Upper lobe of right lung (tissue), 1 donor: ENCODE results near the gene SUSD6. TPM values are rescaled to one million over a fixed set of nuclear protein-coding genes. Genes with fewer than 3 reads are reported as not detected.

Experiments used
- ATAC-seq: fragments of 200-7000 bp; cut with Tn5 transposase; one replicate; pipeline ENCODE4 v1.9.1; 2020; ENCODE audit warnings: mild to moderate bottlenecking, moderate library complexity
- DNase-seq: peaks from one replicate; pipeline ENCODE4 v3.0.0-alpha.2; 2020
- H3K27ac ChIP-seq: fragments of 200-600 bp; one replicate; pipeline ENCODE4 v1.8.0; 2022
- H3K27me3 ChIP-seq: fragments of 200-600 bp; one replicate; pipeline ENCODE4 v1.8.0; 2022; ENCODE audit warnings: mild to moderate bottlenecking
- H3K36me3 ChIP-seq: fragments of 200-600 bp; one replicate; pipeline ENCODE4 v1.8.0; 2022
- H3K4me1 ChIP-seq: fragments of 200-600 bp; one replicate; pipeline ENCODE4 v1.8.0; 2022
- H3K4me3 ChIP-seq: fragments of 200-600 bp; one replicate; pipeline ENCODE4 v1.8.0; 2022; ENCODE audit warnings: mild to moderate bottlenecking
- H3K9me3 ChIP-seq: fragments of 200-600 bp; one replicate; pipeline ENCODE4 v1.8.0; 2022
- intact Hi-C: fragments of 100-400 bp; cut with DNase I; formaldehyde crosslinking; loops from one replicate; pipeline ENCODE4 v1.11.0; 2022
- total RNA-seq: library from RNA; stranded (reverse); fragmentation: NEBNext Ultra II Directional; extraction: Animal tissue kit (Norgen Biotek cat#: 25700); gene quantifications from one replicate; pipeline ENCODE4 v1.2.1, GENCODE V29; 2021
- TF ChIP-seq, protein P1 (sequence below): fragments of 200-600 bp; IDR thresholded peaks from one replicate; pipeline ENCODE4 v1.8.0; 2022; ENCODE audit warnings: antibody characterized with exemption
- donor health status: DM: no; HTN: yes; CAD: no; lungs with severe emphysema.

SUSD6 gene
- total RNA-seq, 1 donor from 2014 or later = 87.5 TPM

GRCh38 chr14:69606258-69607184, 4.9 kb upstream of the SUSD6 start:
- peaks cover 15% of the 10 kb centered on the region for H3K4me1 ChIP-seq
- H3K27me3 ChIP-seq = no peaks in the 10 kb centered on the region
- H3K27ac ChIP-seq = no peak overlapping the region
- H3K9me3 ChIP-seq = no peaks in the 10 kb centered on the region
- intact Hi-C loops = no loop called here
- H3K36me3 ChIP-seq = no peaks in the 10 kb centered on the region
- TF ChIP-seq, protein P1, sequence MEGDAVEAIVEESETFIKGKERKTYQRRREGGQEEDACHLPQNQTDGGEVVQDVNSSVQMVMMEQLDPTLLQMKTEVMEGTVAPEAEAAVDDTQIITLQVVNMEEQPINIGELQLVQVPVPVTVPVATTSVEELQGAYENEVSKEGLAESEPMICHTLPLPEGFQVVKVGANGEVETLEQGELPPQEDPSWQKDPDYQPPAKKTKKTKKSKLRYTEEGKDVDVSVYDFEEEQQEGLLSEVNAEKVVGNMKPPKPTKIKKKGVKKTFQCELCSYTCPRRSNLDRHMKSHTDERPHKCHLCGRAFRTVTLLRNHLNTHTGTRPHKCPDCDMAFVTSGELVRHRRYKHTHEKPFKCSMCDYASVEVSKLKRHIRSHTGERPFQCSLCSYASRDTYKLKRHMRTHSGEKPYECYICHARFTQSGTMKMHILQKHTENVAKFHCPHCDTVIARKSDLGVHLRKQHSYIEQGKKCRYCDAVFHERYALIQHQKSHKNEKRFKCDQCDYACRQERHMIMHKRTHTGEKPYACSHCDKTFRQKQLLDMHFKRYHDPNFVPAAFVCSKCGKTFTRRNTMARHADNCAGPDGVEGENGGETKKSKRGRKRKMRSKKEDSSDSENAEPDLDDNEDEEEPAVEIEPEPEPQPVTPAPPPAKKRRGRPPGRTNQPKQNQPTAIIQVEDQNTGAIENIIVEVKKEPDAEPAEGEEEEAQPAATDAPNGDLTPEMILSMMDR = no peak
- no peak overlapping the region for H3K4me3 ChIP-seq
- ATAC-seq (peak; percentile 49), DNase-seq (peak; percentile 72)

DNA sequence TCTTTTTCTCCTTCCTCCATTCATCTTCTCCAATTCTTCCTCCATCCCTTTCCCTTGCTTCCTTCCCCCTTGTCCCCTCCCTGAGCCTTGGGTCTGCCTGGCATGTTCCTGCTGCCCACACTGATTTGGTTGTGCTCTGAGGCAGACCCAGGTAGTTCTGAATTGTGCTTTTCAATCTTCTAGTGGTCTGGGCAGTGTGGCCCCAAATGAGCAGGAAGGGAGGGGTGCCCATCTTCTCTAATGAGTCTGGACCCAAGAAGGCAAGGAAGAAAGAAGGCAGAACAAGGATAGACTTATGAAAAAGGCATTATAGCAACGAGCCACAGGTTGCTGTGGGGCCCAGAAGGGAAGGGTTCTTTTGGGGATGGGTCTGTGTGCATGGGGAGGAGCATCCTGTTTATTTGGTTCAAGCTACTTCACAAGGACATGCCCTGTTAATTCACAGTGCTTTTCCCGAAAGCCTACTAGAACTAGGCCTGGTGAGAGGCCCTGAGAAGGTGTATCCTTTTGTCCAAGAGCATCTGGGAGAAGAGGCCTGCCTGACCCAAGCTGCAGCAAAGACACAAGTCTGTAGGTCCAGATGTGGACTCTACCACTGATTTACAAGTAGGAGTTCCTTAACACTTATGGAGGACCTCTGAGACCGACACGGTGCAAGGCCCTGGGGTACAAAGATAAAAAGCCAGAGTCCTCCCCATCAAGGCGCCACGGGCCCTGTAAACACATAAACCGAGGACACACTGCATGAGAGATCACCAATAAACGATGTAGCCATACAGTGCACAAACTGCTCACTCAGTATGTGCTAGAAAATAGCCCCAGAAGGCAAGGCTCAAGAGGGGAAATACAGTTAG, 1.1 kb upstream of the SUSD6 start:
- peak overlapping the region; percentile 63 for H3K27ac ChIP-seq
- ATAC-seq (no peak), DNase-seq (no peak)
- H3K4me3 ChIP-seq = peak overlapping the region; percentile 81
- TF ChIP-seq, protein P1 = no peak
- no peaks in the 10 kb centered on the region for H3K9me3 ChIP-seq
- H3K36me3 ChIP-seq = no peaks in the 10 kb centered on the region
- H3K27me3 ChIP-seq = no peaks in the 10 kb centered on the region
- peaks cover 35% of the 10 kb centered on the region for H3K4me1 ChIP-seq
- intact Hi-C loops = loop anchor here (10.0 kb wide), 1 partner anchor 95 kb away; no protein-coding TSS in a partner anchor

DNA sequence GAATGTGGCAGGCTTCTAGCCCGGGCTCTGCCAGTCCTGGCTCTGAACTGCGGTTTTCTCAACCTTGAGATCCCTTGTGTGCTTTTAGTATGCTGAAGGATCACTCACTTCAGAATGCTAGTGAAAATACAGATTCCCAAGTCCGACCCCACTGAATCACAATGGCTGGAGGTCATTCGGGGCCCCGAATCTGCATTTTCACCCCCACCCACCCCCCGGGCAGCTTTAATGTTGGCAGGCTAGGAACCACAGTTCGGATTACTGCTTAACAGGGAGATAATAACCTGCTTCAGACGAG, 573 bp upstream of the SUSD6 start:
- intact Hi-C loops = loop anchor here (10.0 kb wide), 1 partner anchor 94 kb away; no protein-coding TSS in a partner anchor
- peaks cover 41% of the 10 kb centered on the region for H3K4me1 ChIP-seq
- H3K9me3 ChIP-seq = no peaks in the 10 kb centered on the region
- no peaks in the 10 kb centered on the region for H3K27me3 ChIP-seq
- H3K36me3 ChIP-seq = no peaks in the 10 kb centered on the region
- TF ChIP-seq, protein P1 = no peak
- ATAC-seq (no peak), DNase-seq (no peak)
- peak overlapping the region; percentile 81 for H3K4me3 ChIP-seq
- H3K27ac ChIP-seq = peak overlapping the region; percentile 63

- no peaks in the 10 kb centered on the region for H3K27me3 ChIP-seq
- H3K4me1 ChIP-seq = peaks cover 52% of the 10 kb centered on the region
- peak; percentile 21 for ATAC-seq
- peak; percentile 73 for DNase-seq
- H3K9me3 ChIP-seq = no peaks in the 10 kb centered on the region
- TF ChIP-seq, protein P1 = no peak
- intact Hi-C loops = loop anchor here (10.0 kb wide), 1 partner anchor 93 kb away; no protein-coding TSS in a partner anchor
- H3K27ac ChIP-seq = peak overlapping the region; percentile 94
- no peaks in the 10 kb centered on the region for H3K36me3 ChIP-seq
- peak overlapping the region; percentile 81 for H3K4me3 ChIP-seq
Observed at GRCh38 chr14:69612014-69612782, 802 bp downstream of the SUSD6 start.

DNA sequence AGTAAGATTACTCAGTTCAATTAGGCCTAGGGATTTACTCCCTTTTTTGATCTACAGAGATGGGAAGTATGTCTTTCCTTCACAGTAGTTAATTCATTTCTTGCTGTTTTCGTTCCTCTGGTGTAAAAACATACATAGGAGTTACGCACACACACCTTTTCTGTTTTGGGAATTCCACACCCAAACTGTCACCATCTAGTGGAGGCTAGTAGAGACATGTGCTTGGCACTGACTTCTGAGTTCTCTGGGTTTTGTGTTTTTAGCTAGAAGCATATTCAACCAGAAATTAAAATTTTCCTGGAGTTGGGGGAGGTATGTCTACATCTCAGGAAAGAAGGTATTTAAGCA, 1.4 kb downstream of the SUSD6 start:
- DNase-seq = no peak
- no peaks in the 10 kb centered on the region for H3K36me3 ChIP-seq
- H3K4me1 ChIP-seq = peaks cover 57% of the 10 kb centered on the region
- no peaks in the 10 kb centered on the region for H3K9me3 ChIP-seq
- intact Hi-C loops = loop anchor here (10.0 kb wide), 1 partner anchor 92 kb away; no protein-coding TSS in a partner anchor
- TF ChIP-seq, protein P1 = peak; percentile 28
- no peaks in the 10 kb centered on the region for H3K27me3 ChIP-seq
- no peak for ATAC-seq
- peak overlapping the region; percentile 81 for H3K4me3 ChIP-seq
- peak overlapping the region; percentile 94 for H3K27ac ChIP-seq
